ENCODE data around the gene SLC9A5.

The SLC9A5 gene

DNA sequence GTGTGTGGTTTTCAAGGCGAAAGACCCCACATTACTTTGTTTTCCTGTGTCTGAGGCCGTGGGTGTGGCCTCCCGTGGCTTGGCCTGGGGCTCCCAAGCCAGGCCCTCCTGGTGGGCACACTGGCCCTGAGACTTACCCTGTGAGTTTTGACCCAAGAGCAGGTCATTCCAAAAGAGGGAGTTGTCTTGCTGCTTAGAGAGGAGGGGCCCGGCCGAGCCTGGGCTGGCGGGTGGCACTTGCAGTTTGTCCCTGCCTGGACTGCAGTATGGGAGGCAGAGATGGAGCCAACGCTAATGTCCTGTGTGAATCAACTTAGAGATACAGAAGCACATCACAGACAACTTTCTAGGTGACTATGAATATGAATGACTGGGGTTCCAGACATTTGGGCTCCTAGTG is 53.3 kb downstream of the SLC9A5 start:
- no peaks in the 10 kb centered on the region for H3K9me3 Mint-ChIP-seq
- H3K27me3 Mint-ChIP-seq = peaks cover 16% of the 10 kb centered on the region
- H3K36me3 Mint-ChIP-seq (ENCODE audit: low read depth) = no peaks in the 10 kb centered on the region
- H3K27ac Mint-ChIP-seq = no peak overlapping the region
- H3K4me3 Mint-ChIP-seq = no peak overlapping the region
- intact Hi-C loops (cut with micrococcal nuclease) = no loop called here
- no peaks in the 10 kb centered on the region for H3K4me1 Mint-ChIP-seq (ENCODE audit: low read depth)

GRCh38 chr16:67302970-67303369 is 54.2 kb downstream of the SLC9A5 start:
- no peak overlapping the region for H3K27ac Mint-ChIP-seq
- H3K36me3 Mint-ChIP-seq (ENCODE audit: low read depth) = no peaks in the 10 kb centered on the region
- no peaks in the 10 kb centered on the region for H3K9me3 Mint-ChIP-seq
- intact Hi-C loops (cut with micrococcal nuclease) = no loop called here
- peaks cover 13% of the 10 kb centered on the region for H3K27me3 Mint-ChIP-seq
- H3K4me1 Mint-ChIP-seq (ENCODE audit: low read depth) = peaks cover 3% of the 10 kb centered on the region
- H3K4me3 Mint-ChIP-seq = no peak overlapping the region

GRCh38 chr16:67304020-67304419 is 55.2 kb downstream of the SLC9A5 start:
- Mint-ChIP-seq H3K4me3 (no peak overlapping the region), H3K36me3 (ENCODE audit: low read depth) (no peaks in the 10 kb centered on the region), H3K27me3 (peaks cover 12% of the 10 kb centered on the region), H3K4me1 (ENCODE audit: low read depth) (peaks cover 12% of the 10 kb centered on the region), H3K9me3 (no peaks in the 10 kb centered on the region), H3K27ac (no peak overlapping the region)
- intact Hi-C loops (cut with micrococcal nuclease) = no loop called here

- intact Hi-C loops (cut with micrococcal nuclease) = no loop called here
- Mint-ChIP-seq H3K4me3 (no peak overlapping the region), H3K36me3 (ENCODE audit: low read depth) (no peaks in the 10 kb centered on the region), H3K27me3 (peaks cover 17% of the 10 kb centered on the region), H3K27ac (no peak overlapping the region), H3K4me1 (ENCODE audit: low read depth) (peaks cover 17% of the 10 kb centered on the region), H3K9me3 (no peaks in the 10 kb centered on the region)
Measured at GRCh38 chr16:67305216-67306071, 56.7 kb downstream of the SLC9A5 start.

GRCh38 chr16:67310561-67310960 is 61.8 kb downstream of the SLC9A5 start:
- H3K27me3 Mint-ChIP-seq = peaks cover 11% of the 10 kb centered on the region
- intact Hi-C loops (cut with micrococcal nuclease) = no loop called here
- no peak overlapping the region for H3K4me3 Mint-ChIP-seq
- H3K27ac Mint-ChIP-seq = no peak overlapping the region
- no peaks in the 10 kb centered on the region for H3K9me3 Mint-ChIP-seq
- peaks cover 22% of the 10 kb centered on the region for H3K4me1 Mint-ChIP-seq (ENCODE audit: low read depth)
- no peaks in the 10 kb centered on the region for H3K36me3 Mint-ChIP-seq (ENCODE audit: low read depth)

GRCh38 chr16:67311607-67312488 is 63.1 kb downstream of the SLC9A5 start:
- Mint-ChIP-seq H3K27ac (no peak overlapping the region), H3K4me3 (no peak overlapping the region), H3K9me3 (no peaks in the 10 kb centered on the region), H3K27me3 (peaks cover 9% of the 10 kb centered on the region), H3K4me1 (ENCODE audit: low read depth) (peaks cover 22% of the 10 kb centered on the region), H3K36me3 (ENCODE audit: low read depth) (no peaks in the 10 kb centered on the region)
- intact Hi-C loops (cut with micrococcal nuclease) = no loop called here

DNA sequence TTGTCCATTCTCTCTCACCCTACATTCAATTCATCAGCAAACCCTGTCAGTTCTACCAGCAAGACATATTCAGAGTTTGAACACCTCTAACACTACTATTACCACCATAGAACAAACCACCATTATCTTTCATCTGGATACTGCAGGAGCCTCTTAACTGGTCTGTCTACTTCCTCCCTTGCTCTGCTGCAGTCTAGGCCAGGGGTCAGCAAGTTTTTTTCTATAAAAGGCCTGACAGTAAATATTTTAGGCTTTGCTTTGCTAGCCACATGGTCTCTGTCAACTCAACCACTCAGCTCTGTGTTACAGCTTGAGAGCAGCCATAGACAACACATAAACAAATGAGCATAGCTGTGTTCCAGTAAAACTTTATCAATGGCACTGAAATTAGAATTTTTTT is 63.9 kb downstream of the SLC9A5 start:
- intact Hi-C loops (cut with micrococcal nuclease) = no loop called here
- no peak overlapping the region for H3K4me3 Mint-ChIP-seq
- no peaks in the 10 kb centered on the region for H3K36me3 Mint-ChIP-seq (ENCODE audit: low read depth)
- peaks cover 9% of the 10 kb centered on the region for H3K27me3 Mint-ChIP-seq
- H3K27ac Mint-ChIP-seq = no peak overlapping the region
- no peaks in the 10 kb centered on the region for H3K9me3 Mint-ChIP-seq
- H3K4me1 Mint-ChIP-seq (ENCODE audit: low read depth) = peaks cover 22% of the 10 kb centered on the region

- intact Hi-C loops (cut with micrococcal nuclease) = no loop called here
- H3K4me1 Mint-ChIP-seq (ENCODE audit: low read depth) = no peaks in the 10 kb centered on the region
- no peaks in the 10 kb centered on the region for H3K9me3 Mint-ChIP-seq
- no peak overlapping the region for H3K4me3 Mint-ChIP-seq
- no peaks in the 10 kb centered on the region for H3K36me3 Mint-ChIP-seq (ENCODE audit: low read depth)
- H3K27ac Mint-ChIP-seq = no peak overlapping the region
- peaks cover 19% of the 10 kb centered on the region for H3K27me3 Mint-ChIP-seq
Measured at GRCh38 chr16:67317853-67318252, 69.1 kb downstream of the SLC9A5 start.
